GM19324 (cell line): ENCODE measurements around the gene ACSBG1.

Experiments
- ATAC-seq: cut with Tn5 transposase; IDR thresholded peaks from one replicate; pipeline ENCODE4 v1.9.1; 2021; ENCODE audit warnings: mild to moderate bottlenecking, moderate library complexity; ENCODE audit not compliant: unreplicated experiment, low FRiP score

Gene ACSBG1

DNA sequence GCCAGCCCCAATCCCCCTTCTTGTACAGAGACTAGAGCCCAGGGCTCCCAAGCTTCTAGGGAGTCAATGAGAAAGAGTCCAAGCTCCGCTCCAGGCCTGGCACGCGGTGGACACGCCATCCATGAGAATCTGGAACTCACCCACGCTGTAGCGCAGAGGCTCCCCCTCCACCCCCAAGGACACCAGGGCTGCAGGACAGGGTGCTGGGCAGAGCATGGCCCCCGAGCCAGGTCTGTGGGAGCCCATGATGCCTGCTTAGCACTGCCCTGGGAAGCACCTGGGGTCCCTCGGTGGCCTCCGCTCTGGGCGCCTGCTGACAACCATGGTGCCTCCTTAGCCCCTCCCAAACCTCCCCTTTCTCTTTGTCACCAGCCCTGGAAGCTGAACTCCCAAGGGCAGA, 28.5 kb downstream of the ACSBG1 start:
- ATAC-seq = no peak

DNA sequence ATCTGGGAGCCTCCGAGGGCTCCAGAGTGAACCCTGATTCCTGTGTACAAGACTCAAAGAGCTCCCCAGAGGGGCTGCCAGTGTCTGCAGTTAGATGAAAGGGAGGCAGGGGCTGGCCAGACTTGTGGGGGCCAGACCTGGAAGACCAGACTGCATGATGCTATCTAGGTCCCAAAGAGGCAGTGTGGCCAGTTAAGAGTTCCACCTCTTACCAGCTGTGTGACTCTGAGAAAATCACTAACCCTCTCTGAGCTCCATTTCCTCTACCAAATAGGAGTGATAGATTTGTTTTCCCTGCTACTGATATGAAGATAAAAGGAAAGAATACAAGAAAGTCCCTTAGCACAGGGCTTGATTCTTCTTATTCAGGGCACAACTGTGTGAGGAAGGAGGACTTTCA, 29.0 kb downstream of the ACSBG1 start:
- ATAC-seq = no peak

DNA sequence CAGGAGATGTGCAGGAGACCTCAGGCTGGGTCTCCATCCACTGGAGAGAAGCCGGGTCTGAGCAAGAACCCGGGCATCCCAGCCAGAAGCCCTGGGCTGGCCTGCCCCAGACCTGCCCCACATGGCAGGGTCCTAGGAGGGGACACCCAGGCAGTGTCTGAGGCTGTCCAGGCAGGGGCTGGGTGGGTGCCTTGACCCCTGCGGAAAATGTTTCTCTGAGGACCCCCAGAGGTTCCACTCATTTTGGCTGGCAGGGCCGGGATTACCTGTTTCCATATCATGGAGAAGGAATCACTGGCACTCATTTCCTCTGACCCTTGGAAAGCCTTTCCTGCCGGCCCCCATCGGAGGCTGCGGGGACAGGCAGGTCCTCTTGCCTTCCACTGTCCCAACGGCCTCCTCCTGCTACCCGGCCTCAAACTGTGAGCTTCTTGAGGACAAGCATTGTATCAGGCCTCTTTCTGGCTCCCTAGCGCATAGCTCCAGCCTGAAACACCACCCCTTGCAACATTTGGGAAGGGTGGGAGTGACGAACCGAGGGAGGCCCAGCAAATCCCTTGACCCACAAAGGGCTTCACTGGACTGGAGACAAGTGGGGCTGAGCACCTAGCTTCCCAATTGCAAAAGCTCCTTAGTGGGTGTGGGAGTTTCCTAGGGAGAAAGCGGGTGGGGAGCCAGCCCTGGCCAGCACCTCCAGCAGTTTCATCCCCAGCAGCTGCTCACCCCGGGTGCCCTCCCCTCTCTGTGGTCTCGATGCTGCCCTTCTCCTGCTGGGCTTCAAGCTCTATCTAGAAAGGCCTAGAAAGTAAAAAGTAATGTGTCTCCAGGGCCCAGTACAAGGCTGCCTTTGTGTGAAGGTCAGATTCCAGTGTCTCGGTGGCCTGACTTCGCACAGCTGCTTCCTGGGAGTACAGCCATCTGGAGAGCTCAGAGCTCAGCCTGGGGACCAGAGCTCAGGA, 29.7 kb downstream of the ACSBG1 start:
- ATAC-seq = no peak

DNA sequence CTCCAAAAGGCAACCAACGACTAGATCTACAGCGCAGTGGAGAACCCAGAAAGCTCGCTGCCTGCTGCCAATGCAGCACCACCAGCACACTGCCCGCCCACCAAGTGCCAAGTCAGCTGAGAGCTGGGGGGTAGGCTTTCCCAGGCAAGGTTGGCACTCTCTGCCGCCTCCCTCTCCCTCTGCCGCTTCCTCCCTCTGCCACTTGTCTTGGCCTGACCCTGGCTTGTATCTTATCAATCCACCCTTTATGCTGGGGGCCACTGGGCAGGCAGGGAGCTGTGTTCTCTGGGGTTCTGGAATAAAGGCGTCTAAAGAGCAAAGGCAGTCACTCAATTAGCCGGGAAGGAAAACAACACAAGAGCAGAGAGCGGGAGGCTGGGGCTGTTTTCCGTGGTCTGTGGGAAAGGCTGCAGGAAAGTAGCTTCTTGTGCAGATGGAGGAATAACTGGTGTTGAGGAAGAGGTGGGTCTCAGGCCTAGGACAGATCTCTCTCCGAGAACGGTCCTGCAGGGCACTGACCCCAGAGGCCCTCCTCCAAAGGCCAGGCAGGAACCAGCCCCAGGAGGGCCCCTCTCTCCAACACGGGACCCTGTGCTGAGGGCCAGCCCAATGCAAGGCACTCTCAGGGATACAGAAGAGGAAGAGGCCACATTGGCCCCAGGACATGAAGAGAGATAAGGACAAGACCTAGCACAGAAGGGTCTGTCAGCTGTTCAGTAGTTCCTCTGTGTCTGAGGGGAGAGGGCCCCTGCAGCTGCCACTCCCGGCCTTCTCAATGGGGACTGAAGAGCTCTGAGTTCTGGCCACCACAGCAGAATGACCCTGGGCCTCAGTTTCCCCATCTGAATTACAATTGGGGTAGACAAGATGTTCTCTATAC, 30.8 kb downstream of the ACSBG1 start:
- no peak for ATAC-seq

DNA sequence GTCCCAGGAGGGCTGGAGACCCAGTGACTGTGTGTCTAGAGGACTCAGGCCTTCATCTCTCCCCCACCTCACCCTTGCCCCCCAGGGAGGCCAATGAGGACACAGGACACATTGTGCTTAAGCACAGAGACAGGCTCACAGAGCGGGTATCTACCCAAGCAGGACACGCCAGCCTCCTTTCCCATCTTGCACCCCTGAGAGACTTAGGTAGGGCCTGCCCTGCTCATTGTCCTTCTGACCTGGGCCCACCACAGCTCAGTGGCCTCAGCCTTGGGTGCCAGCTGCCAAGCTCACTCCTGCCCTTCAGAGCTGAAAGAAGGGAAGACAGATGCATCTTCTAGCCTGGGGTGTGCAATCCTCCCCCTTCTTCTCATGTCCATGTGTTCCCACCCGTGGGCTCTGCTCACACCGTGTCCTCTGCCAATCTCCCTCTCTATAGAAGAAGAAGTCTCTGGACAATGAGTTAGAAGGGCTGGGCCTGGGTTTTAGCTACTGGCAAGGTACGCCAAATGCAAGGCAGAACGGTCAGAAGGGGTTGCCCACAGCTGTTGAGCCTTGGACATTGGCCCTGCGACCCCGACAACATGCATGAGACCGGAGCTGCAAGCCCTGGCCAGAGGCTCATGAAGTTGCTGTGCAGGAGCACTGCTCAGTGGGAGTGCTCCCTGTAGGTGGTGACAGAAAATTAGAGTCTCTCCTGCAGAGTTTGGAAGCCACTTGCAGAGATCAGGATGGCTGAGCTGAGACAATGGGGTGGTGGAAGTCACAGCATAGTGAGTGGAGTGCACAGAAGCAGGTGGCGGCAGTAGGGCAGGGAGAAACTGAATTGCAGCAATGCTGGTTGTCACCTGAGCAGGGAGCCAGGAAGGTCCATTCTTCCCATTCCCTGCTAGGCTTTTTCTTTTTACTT, 32.8 kb downstream of the ACSBG1 start:
- ATAC-seq = no peak

DNA sequence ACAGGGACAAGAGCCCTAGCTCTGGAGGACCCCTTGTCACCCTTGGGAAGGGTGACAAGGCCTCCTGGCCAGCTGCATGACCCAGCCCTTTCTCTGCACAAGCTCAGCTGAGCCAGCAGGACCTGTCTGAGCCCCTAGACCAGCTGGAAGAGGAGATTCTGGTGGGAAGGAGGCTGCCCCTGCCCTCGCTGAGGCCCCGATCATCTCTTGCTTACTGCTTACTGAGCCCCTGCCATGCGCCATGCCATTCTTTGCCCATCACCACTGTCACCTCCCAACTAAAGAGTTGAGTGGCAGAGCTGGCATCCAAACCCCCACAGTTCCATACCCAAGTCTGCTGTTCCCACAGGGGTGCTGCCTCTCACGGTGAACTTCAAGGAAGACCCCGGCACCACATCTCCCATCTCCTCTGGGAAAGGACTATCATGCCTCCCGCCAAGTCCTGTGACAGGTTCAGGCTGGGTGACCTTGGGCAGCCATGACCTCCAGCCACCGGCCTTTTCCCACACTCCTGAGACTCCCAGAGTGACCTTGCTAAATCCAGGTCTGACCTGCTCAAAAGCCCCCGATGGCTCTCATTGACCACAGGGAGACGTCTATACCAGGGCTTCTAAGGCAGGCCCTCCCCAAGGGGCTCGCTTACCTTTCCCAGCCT, 34.0 kb downstream of the ACSBG1 start:
- ATAC-seq = no peak

DNA sequence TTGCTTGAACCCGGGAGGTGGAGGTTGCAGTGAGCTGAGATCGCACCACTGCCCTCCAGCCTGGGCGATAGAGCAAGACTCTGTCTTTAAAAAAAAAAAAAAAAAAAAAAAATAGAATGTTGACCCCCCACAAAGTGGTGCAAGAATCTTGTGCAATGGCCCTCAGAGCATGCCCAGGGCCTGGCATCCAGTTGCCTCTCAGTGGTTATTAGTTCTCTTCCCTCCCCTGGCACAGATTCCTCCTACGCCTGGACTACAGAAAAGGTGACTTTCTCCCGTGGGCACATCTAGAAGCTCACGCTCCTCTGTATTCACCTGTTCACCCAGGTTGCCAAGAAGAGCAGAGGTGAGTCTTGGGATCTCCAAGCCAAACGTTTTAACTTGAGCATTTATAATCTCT, 36.7 kb downstream of the ACSBG1 start:
- ATAC-seq = no peak

DNA sequence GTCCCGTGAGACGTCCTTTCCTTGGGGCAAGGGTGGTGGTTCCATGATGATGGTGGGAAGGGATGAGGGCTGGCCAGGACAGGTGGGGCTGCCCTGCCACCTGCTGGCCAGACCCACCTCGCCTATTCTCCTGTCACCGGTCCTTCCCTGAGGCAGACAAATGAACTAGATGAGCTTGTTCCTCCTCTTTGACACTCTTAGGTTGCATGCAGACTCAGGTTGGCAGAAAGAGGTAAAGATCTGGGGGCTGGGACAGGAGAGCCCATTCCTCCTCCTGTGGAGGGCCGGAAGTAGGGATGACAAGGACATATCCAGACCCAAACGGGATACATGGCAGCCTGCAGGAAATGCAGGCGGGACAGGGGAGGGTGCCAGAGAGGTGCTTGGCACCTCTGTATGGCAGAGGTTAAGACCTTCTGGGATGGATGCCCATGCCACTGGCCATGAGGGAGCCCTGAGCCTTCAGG, 38.6 kb downstream of the ACSBG1 start:
- ATAC-seq = peak; percentile 53

DNA sequence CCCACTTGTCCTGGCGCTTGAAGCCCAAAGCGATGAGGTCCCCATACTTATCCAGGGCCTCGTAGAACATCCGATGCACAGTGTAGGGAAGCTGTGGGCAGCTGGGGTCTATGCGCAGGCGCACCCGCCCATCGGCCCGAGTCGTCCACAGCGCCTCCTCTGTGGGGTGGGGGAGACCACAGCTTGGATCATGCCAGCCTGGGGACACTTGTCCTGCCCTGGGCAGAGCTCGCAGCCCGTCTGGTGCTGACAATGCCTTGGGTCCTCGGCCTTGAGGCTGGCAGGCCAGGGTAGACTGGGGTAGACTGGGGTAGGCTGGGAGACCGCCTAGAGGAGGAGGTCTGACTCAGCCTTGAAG, 39.8 kb downstream of the ACSBG1 start:
- no peak for ATAC-seq

DNA sequence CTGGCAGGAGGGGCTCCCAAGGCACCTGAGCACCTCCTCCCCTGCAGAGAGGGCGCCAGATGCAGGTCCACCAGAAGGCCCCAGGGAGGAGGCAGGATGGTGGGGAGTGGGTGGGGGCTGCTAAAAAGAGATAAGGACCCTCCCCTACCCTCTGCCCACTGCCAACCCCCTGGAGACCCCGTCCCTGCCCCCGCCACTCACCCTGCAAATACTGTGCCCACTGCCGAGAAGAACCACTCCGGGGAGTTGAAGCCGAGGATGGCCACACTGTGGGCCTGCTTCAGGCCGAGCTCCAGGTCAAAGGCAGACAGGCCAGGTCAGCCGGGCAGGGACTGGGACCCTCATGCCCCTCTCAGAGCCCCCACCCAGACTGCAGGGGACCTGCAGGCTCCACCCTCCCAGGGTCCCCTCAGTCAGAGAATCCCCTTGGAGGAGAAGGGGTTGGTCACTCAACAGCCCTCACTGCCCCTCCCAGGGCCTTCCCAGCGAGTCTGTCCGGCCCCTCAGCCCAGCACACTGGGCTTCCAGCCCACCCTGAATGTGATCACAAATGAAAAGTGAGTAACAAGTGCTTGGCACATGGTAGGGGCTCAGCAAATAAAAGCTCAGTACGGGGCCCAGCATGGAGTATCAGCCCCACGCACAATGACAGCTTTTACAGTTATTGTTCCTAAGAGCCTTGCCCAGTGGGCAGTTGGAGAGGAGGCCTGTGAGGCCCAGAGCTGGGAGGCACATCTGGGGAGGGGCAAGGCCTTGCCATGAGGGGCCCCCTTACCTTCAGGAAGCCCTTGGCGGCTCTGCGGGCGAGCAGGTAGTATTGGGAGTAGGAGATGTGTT, 40.4 kb downstream of the ACSBG1 start:
- no peak for ATAC-seq

DNA sequence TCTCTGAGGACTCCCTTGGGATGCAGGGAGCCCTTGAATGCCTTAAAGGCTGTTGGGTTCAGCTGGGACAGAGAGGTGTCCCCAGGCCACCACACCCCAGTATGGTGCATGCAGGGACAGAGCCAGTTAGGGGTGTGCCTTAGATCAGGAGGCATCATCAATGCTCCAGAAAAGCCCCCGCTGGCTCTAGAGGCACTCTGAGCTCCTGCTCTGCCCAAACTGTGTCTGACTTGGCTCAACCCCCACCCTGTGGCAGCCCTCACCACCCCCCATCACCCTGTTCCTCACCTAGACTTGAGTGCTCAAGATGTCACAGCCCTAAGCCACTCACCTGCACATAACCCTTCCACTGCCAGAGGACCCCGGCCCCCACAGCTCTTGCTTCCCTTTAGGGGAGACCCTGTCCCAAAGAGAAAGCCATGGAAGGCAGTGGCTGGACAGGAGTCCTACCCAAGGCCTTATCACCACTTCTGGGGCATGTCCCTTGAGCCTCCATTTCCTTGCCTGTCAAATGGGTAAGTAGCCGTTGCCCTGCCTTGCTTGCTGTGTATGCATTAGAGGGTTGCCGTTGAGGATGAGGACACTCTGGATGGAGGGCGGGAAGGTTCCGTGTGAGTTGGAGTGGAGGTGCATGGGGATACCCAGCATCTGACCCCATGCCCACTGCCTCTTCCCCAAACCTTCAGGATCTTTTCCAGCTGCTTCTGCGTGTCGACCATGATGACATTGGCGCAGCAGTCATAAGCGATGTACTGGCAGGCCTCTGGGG, 41.4 kb downstream of the ACSBG1 start:
- no peak for ATAC-seq

DNA sequence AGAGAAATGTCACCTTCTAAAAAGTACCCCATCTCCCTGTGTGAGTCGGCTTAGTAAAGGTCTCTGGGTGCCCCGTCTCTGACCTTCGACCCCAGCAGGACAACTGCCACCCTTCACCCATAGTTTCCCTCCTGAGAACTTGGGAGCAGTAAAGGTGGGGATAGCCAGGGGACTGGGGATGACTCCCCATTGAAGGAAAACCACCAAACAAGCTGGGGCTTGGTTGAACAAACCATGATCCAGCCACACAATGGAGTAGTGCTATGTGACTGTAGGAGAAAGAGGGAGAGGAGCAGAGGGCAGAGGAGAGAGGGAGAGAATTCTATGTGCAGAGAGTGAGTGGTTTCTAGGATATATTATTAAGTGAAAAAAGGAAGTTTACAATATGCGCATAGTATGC, 51.5 kb downstream of the ACSBG1 start:
- no peak for ATAC-seq

DNA sequence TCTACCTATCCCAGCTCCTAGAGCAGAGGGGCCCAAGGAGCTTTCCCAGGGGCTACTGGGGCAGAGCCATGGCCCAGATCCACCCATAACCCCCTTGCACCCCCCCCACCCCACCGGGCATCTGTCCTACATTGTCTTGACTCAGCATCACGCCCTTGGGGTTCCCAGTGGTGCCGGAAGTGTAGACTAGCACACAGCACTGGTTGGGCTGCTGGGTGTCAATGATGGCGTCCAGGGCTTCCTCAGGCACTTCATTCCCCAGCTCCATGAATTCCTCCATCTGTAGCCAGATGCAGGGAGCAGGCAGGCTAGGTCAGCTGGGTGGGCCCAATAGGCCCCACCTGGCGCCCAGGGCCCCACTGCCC, 52.0 kb downstream of the ACSBG1 start:
- no peak for ATAC-seq

DNA sequence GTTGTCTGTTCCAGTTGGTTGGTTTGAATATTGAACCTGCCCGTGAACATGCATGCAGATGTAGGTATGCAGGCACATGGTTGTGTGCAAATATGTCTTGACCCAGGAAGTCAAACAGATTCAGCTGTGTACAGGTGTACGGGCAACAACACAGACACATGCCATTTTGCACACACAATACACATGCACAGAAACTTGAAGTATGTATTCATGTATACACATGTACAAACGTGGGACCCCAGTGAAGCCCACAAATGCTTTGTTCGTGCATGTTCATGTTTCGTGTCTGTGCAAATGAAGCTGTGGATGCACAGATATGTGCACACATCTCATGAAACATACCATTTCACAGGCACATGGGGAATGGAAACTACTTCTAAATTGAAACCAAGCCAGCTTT, 54.5 kb downstream of the ACSBG1 start:
- no peak for ATAC-seq

DNA sequence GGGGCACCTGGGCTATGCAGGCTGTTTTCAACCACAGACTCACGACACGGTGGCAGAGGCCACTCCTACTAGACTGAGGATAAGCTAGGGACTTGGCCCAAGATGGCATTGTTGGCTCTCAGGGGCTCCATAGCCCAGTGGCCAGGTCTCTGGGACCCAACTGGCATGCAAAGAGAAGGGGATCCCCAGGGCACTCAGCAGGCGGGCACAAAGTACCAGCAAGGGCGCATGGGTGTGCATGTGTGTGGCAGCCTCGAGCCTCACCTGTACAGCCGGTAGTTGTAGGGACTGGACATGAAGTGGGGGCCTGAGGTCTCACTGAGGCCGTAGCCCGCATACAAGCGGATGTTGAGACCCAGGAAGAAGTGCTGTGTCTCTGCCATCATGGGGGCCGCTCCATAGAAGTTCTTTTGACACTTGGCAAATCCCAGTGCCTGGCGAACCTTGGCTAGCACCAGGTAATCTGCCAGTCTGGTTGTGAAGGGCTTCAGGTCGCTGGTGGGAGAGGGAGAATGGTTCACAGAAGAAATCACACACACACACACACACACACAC, 55.0 kb downstream of the ACSBG1 start:
- no peak for ATAC-seq

DNA sequence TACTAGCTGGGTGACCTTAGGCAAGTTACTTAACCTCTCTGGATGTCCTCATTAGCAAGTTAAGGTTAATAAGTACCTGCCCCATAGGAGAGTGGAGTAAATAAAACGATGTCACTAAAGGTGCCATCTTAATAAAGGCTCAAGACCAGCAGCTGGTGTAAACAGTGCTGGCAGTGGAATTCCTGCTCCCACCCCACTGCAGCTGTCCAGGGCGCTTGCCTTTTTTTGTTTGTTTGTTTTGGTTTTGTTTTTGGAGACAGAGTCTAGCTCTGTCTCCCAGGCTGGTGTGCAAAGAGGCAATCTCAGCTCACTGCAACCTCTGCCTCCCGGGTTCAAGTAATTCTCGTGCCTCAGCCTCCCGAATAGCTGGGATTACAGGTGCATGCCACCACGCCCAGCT, 56.3 kb downstream of the ACSBG1 start:
- ATAC-seq = no peak

DNA sequence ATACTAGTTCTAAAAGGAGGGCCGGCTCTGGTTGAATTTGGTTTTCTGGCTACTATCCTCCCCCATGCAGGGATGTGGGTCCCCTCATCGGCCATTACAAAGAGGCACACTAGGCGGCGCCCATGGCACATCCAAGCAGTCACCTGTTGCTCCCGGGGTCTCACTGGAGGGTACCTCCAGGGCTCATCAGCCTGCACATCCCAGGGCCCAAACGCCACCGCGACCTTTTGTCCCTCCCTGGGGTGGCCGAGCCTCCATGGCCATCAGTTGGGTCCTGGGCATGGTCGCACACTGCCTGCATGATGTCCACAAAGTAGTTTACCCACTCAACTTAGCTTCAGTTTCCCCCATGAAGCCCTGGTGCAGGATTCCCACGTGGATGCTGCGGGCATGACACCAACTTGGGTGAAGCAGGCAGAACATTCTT, 56.9 kb downstream of the ACSBG1 start:
- ATAC-seq = no peak

DNA sequence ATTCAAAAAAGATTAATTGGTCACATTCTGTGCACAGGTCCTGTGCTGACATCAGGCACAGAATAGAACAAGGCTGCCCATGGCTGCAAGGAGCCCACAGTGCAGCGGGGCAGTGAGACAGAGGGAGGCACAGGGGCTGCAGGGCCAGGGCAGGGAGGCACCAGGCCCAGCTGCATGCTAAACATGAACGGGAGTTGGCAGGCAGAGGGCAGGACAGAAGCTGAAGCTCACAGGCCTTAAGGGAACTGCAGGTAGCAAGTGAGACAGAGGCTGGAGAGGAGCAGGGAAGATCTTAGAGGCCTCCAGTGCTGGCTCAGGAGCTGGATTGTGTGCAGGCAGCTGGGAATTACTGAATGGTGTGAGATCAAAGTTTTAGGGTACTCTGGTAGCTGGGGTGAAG, 59.0 kb downstream of the ACSBG1 start:
- no peak for ATAC-seq
